Karpas-422 (cell line): ENCODE data around the gene ATOH1. TPM values are rescaled to one million over a fixed set of nuclear protein-coding genes. Genes with fewer than 3 reads are reported as not detected.

ENCODE experiments used
- DNase-seq: peaks from one replicate; pipeline ENCODE4 v3.0.0-alpha.2; 2015
- H2AFZ ChIP-seq: fragments of 200-600 bp; sonication (generic); 2 replicates; pipeline ENCODE4 v1.6.1; 2014; ENCODE audit warnings: antibody characterized with exemption, low read length, mixed read lengths
- H3K27ac ChIP-seq: fragments of 200-600 bp; sonication (generic); 2 replicates; pipeline ENCODE4 v1.5.1; 2014; ENCODE audit warnings: mild to moderate bottlenecking, low read length, moderate library complexity
- H3K27me3 ChIP-seq: fragments of 200-600 bp; sonication (generic); 2 replicates; pipeline ENCODE4 v1.6.1; 2014; ENCODE audit warnings: low read length, mixed read lengths
- H3K36me3 ChIP-seq: fragments of 200-600 bp; sonication (generic); 2 replicates; pipeline ENCODE4 v1.6.1; 2014; ENCODE audit warnings: low read length, mixed read lengths; ENCODE audit not compliant: insufficient read depth
- H3K4me1 ChIP-seq: fragments of 200-600 bp; sonication (generic); 2 replicates; pipeline ENCODE4 v1.6.1; 2014; ENCODE audit warnings: mild to moderate bottlenecking, low read length, mixed read lengths
- H3K4me2 ChIP-seq: fragments of 200-600 bp; sonication (generic); 2 replicates; pipeline ENCODE4 v1.6.1; 2014; ENCODE audit warnings: low read length, low read depth, mild to moderate bottlenecking; ENCODE audit not compliant: poor library complexity, severe bottlenecking
- H3K4me3 ChIP-seq: fragments of 200-600 bp; sonication (generic); 2 replicates; pipeline ENCODE4 v1.5.1; 2014; ENCODE audit warnings: mild to moderate bottlenecking, antibody characterized with exemption, low read length, mixed read lengths
- H3K79me2 ChIP-seq: fragments of 200-600 bp; sonication (generic); 2 replicates; pipeline ENCODE4 v1.6.1; 2014; ENCODE audit warnings: mild to moderate bottlenecking, low read length, mixed read lengths
- H3K9ac ChIP-seq: fragments of 200-600 bp; sonication (generic); 2 replicates; pipeline ENCODE4 v1.6.0; 2014; ENCODE audit warnings: low read length
- H3K9me2 ChIP-seq: fragments of 200-600 bp; sonication (generic), shearing (Covaris generic); replicated peaks from 2 replicates; pipeline ENCODE4 v1.6.0; 2014; ENCODE audit warnings: mild to moderate bottlenecking, low read length, moderate library complexity; ENCODE audit not compliant: insufficient read depth
- H3K9me3 ChIP-seq: fragments of 300-700, 200-600 bp; sonication (generic); 2 replicates; pipeline ENCODE4 v1.6.1; 2014; ENCODE audit warnings: low read length, mixed read lengths
- H4K20me1 ChIP-seq: fragments of 200-600 bp; sonication (generic); 2 replicates; pipeline ENCODE4 v1.6.1; 2014; ENCODE audit warnings: mild to moderate bottlenecking, antibody characterized with exemption, low read length, low read depth; ENCODE audit not compliant: insufficient read depth
- total RNA-seq: library from RNA; depleted of rRNA; stranded (reverse); fragments of >200 nt; shearing (Covaris generic); gene quantifications from 2 replicates; pipeline ENCODE4 v1.2.3, GENCODE V29; 2014; ENCODE audit warnings: low replicate concordance

The ATOH1 gene
- total RNA-seq, 1 experiment from 2014 or later: not detected

GRCh38 chr4:93809773-93810172 lies 18.8 kb upstream of the ATOH1 start:
- no peak overlapping the region for H3K27ac ChIP-seq
- no peaks in the 10 kb centered on the region for H3K36me3 ChIP-seq
- no peak overlapping the region for H3K9ac ChIP-seq
- no peaks in the 10 kb centered on the region for H3K9me2 ChIP-seq
- H3K27me3 ChIP-seq: no peaks in the 10 kb centered on the region
- H4K20me1 ChIP-seq: no peaks in the 10 kb centered on the region
- H3K4me1 ChIP-seq: no peaks in the 10 kb centered on the region
- H3K4me3 ChIP-seq: no peak overlapping the region
- DNase-seq: no peak
- H3K79me2 ChIP-seq: no peaks in the 10 kb centered on the region
- no peak overlapping the region for H2AFZ ChIP-seq
- no peak overlapping the region for H3K4me2 ChIP-seq
- H3K9me3 ChIP-seq: no peaks in the 10 kb centered on the region

- no peaks in the 10 kb centered on the region for H3K36me3 ChIP-seq
- no peaks in the 10 kb centered on the region for H3K27me3 ChIP-seq
- H2AFZ ChIP-seq: no peak overlapping the region
- H3K27ac ChIP-seq: no peak overlapping the region
- no peak overlapping the region for H3K4me2 ChIP-seq
- H3K9me2 ChIP-seq: no peaks in the 10 kb centered on the region
- H3K79me2 ChIP-seq: no peaks in the 10 kb centered on the region
- H3K4me1 ChIP-seq: no peaks in the 10 kb centered on the region
- DNase-seq: no peak
- no peak overlapping the region for H3K9ac ChIP-seq
- H4K20me1 ChIP-seq: no peaks in the 10 kb centered on the region
- no peak overlapping the region for H3K4me3 ChIP-seq
- H3K9me3 ChIP-seq: no peaks in the 10 kb centered on the region
Observed at GRCh38 chr4:93810340-93810992, 18.1 kb upstream of the ATOH1 start.

DNA sequence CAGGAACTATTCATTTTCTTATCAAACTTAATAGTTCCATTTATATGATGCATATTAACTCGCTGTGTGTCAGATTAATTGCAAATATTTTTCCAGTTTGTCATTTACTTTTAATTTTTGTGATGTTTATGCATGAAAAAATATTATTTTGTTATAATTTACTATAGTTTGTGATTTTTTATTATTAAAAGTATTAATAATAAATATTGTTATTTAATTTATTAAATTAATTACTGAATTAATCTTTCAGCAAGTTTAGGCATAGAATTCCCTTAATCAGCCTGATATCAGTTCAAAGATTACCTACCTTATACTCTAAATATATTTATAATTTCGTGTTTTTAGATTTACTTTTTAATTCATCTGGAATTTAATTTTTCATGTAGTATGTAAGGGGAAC lies 15.5 kb upstream of the ATOH1 start:
- no peak for DNase-seq
- no peak overlapping the region for H3K4me3 ChIP-seq
- H3K9me3 ChIP-seq: no peaks in the 10 kb centered on the region
- no peaks in the 10 kb centered on the region for H3K36me3 ChIP-seq
- H3K9ac ChIP-seq: no peak overlapping the region
- H4K20me1 ChIP-seq: no peaks in the 10 kb centered on the region
- H3K27ac ChIP-seq: no peak overlapping the region
- H3K4me2 ChIP-seq: no peak overlapping the region
- no peaks in the 10 kb centered on the region for H3K4me1 ChIP-seq
- H3K27me3 ChIP-seq: no peaks in the 10 kb centered on the region
- no peak overlapping the region for H2AFZ ChIP-seq
- no peaks in the 10 kb centered on the region for H3K79me2 ChIP-seq
- H3K9me2 ChIP-seq: no peaks in the 10 kb centered on the region

- no peak for DNase-seq
- no peak overlapping the region for H3K4me2 ChIP-seq
- H3K79me2 ChIP-seq: no peaks in the 10 kb centered on the region
- H3K27ac ChIP-seq: no peak overlapping the region
- H3K27me3 ChIP-seq: no peaks in the 10 kb centered on the region
- H4K20me1 ChIP-seq: no peaks in the 10 kb centered on the region
- no peak overlapping the region for H3K4me3 ChIP-seq
- no peaks in the 10 kb centered on the region for H3K4me1 ChIP-seq
- H3K36me3 ChIP-seq: no peaks in the 10 kb centered on the region
- no peaks in the 10 kb centered on the region for H3K9me2 ChIP-seq
- H3K9me3 ChIP-seq: no peaks in the 10 kb centered on the region
- no peak overlapping the region for H2AFZ ChIP-seq
- H3K9ac ChIP-seq: no peak overlapping the region
Observed at GRCh38 chr4:93814141-93814540, 14.4 kb upstream of the ATOH1 start.

DNA sequence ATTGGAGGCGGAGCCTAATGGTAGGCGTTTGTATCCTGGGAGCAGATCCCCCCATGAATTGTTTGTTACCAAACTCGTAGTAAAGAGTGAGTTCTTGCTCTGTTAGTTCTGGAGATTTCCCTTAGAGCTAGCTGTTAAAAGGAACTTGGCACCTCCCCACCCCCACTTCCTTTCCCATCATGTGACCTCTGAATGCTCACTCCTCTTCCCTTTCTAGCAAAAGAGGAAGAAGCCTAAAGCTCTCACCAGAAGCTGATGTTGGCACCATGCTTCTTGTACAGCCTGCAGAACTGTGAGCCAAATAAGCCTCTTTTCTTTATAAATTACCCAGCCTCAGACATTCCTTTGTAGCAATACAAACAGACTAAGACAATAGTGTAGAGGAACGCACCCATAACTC lies 13.8 kb upstream of the ATOH1 start:
- no peak overlapping the region for H3K4me3 ChIP-seq
- no peak overlapping the region for H2AFZ ChIP-seq
- no peak overlapping the region for H3K4me2 ChIP-seq
- no peaks in the 10 kb centered on the region for H3K36me3 ChIP-seq
- no peaks in the 10 kb centered on the region for H3K4me1 ChIP-seq
- H3K9ac ChIP-seq: no peak overlapping the region
- DNase-seq: peak; percentile 60
- H4K20me1 ChIP-seq: no peaks in the 10 kb centered on the region
- no peaks in the 10 kb centered on the region for H3K79me2 ChIP-seq
- no peaks in the 10 kb centered on the region for H3K9me3 ChIP-seq
- no peaks in the 10 kb centered on the region for H3K27me3 ChIP-seq
- no peak overlapping the region for H3K27ac ChIP-seq
- no peaks in the 10 kb centered on the region for H3K9me2 ChIP-seq

DNA sequence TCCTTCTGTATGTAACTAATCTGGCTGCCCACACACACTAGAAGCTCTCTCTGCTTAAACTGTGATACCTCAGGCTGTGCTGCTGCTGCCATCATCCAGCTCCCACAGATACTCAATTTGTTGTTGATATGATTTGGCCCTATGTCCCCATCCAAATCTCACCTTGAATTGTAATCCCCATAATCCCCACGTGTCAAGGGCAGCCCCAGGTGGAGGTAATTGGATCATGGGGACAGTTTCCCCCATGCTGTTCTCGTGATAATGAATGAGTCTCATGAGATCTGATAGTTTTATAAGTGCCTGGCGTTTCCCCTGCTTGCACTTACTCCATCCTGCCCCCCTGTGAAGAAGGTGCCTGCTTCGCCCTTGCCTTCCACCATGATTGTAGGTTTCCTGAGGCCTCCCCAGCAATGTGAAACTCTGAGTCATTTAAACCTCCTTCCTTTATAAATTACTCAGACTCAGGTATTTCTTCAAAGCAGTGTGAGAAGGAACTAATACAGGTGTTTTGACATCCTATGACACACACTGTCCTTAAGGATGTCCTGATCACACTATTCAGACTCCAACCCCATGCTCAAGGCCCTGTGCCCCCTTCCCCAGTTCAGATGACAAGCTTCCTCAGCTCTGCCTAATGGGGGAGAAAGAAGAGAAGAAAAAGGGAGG lies 2.9 kb upstream of the ATOH1 start:
- H3K27me3 ChIP-seq: no peaks in the 10 kb centered on the region
- H3K9ac ChIP-seq: no peak overlapping the region
- H4K20me1 ChIP-seq: no peaks in the 10 kb centered on the region
- no peak overlapping the region for H3K27ac ChIP-seq
- H3K4me1 ChIP-seq: no peaks in the 10 kb centered on the region
- H3K79me2 ChIP-seq: no peaks in the 10 kb centered on the region
- no peak for DNase-seq
- no peaks in the 10 kb centered on the region for H3K9me2 ChIP-seq
- H2AFZ ChIP-seq: no peak overlapping the region
- H3K36me3 ChIP-seq: no peaks in the 10 kb centered on the region
- H3K9me3 ChIP-seq: no peaks in the 10 kb centered on the region
- H3K4me3 ChIP-seq: no peak overlapping the region
- no peak overlapping the region for H3K4me2 ChIP-seq

- Histone ChIP-seq H3K27me3 (no peaks in the 10 kb centered on the region), H3K4me2 (no peak overlapping the region), H3K27ac (no peak overlapping the region)
Observed at GRCh38 chr4:93827272-93827947, 1.1 kb upstream of the ATOH1 start.

DNA sequence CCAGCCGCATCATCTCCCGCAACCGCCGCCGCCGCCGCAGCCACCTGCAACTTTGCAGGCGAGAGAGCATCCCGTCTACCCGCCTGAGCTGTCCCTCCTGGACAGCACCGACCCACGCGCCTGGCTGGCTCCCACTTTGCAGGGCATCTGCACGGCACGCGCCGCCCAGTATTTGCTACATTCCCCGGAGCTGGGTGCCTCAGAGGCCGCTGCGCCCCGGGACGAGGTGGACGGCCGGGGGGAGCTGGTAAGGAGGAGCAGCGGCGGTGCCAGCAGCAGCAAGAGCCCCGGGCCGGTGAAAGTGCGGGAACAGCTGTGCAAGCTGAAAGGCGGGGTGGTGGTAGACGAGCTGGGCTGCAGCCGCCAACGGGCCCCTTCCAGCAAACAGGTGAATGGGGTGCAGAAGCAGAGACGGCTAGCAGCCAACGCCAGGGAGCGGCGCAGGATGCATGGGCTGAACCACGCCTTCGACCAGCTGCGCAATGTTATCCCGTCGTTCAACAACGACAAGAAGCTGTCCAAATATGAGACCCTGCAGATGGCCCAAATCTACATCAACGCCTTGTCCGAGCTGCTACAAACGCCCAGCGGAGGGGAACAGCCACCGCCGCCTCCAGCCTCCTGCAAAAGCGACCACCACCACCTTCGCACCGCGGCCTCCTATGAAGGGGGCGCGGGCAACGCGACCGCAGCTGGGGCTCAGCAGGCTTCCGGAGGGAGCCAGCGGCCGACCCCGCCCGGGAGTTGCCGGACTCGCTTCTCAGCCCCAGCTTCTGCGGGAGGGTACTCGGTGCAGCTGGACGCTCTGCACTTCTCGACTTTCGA lies 654 bp downstream of the ATOH1 start:
- DNase-seq: no peak
- Histone ChIP-seq H3K9me2 (no peaks in the 10 kb centered on the region), H3K4me2 (no peak overlapping the region), H3K36me3 (no peaks in the 10 kb centered on the region), H4K20me1 (no peaks in the 10 kb centered on the region), H3K27me3 (no peaks in the 10 kb centered on the region), H3K9ac (no peak overlapping the region), H3K9me3 (no peaks in the 10 kb centered on the region), H3K79me2 (no peaks in the 10 kb centered on the region), H3K4me3 (no peak overlapping the region), H2AFZ (no peak overlapping the region), H3K27ac (no peak overlapping the region), H3K4me1 (no peaks in the 10 kb centered on the region)

More at GRCh38 chr4:93827272-93827947, 1.1 kb upstream of the ATOH1 start:
- Histone ChIP-seq H3K9ac (no peak overlapping the region), H3K4me3 (no peak overlapping the region), H3K79me2 (no peaks in the 10 kb centered on the region), H3K9me3 (no peaks in the 10 kb centered on the region), H3K4me1 (no peaks in the 10 kb centered on the region), H3K9me2 (no peaks in the 10 kb centered on the region), H2AFZ (no peak overlapping the region), H4K20me1 (no peaks in the 10 kb centered on the region), H3K36me3 (no peaks in the 10 kb centered on the region)
- no peak for DNase-seq
